H1 (cell line): ENCODE data around the gene RSBN1. TPM values are rescaled to one million over a fixed set of nuclear protein-coding genes. Genes with fewer than 3 reads are reported as not detected.

ENCODE experiments used
- CTCF ChIA-PET: fragments of 300-600 bp; sonication (Branson Sonifier 250); formaldehyde crosslinking; loops from one replicate; lab custom pipeline; 2021; ENCODE audit not compliant: partially characterized antibody; lab: Charles Lee
- POLR2A ChIA-PET: fragments of 300-600 bp; sonication (Branson Sonifier 250); formaldehyde crosslinking; loops from one replicate; lab custom pipeline; 2021; ENCODE audit warnings: inconsistent platforms; ENCODE audit not compliant: partially characterized antibody; lab: Charles Lee
- DNase-seq, 2 experiments: peaks; one replicate each; pipeline versions ENCODE4 v3.0.0 to v3.0.0-alpha.2; 2010 to 2022; ENCODE audit warnings: low spot score in 2 of 2, low read depth in 1 of 2, mixed read lengths in 1 of 2
- FAIRE-seq: peaks from 2 replicates; lab custom pipeline; 2011; peaks lifted over from hg19 to GRCh38; lab: Jason Lieb, UNC
- H2AFZ ChIP-seq: 2 replicates; pipeline ENCODE4 v1.8.1; 2012; ENCODE audit warnings: low read length, inconsistent platforms
- H2AK5ac ChIP-seq: 2 replicates; pipeline ENCODE4 v1.6.1; 2013; ENCODE audit warnings: low read depth, low read length
- H2BK120ac ChIP-seq: replicated peaks from 2 replicates; pipeline ENCODE3; 2013; ENCODE audit warnings: low read depth, low read length, inconsistent platforms
- H2BK12ac ChIP-seq: 2 replicates; pipeline ENCODE4 v1.6.1; 2013; ENCODE audit warnings: low read depth, low read length
- H2BK15ac ChIP-seq: 2 replicates; pipeline ENCODE4 v1.6.1; 2013; ENCODE audit warnings: low read length
- H2BK20ac ChIP-seq: 2 replicates; pipeline ENCODE4 v1.6.1; 2013; ENCODE audit warnings: low read length
- H2BK5ac ChIP-seq: 2 replicates; pipeline ENCODE4 v1.6.1; 2013; ENCODE audit warnings: low read depth, low read length
- H3K14ac ChIP-seq: 2 replicates; pipeline ENCODE4 v1.6.1; 2013; ENCODE audit warnings: inconsistent platforms; ENCODE audit not compliant: insufficient read length
- H3K18ac ChIP-seq: 2 replicates; pipeline ENCODE4 v1.6.1; 2013; ENCODE audit warnings: low read length; ENCODE audit errors: extremely low read depth
- H3K23ac ChIP-seq: 2 replicates; pipeline ENCODE4 v1.6.1; 2013; ENCODE audit warnings: inconsistent platforms; ENCODE audit not compliant: insufficient read length
- H3K23me2 ChIP-seq: 2 replicates; pipeline ENCODE4 v1.6.1; 2013; ENCODE audit warnings: low read depth, low read length
- H3K27ac ChIP-seq: 2 replicates; pipeline ENCODE4 v1.6.1; 2011; ENCODE audit warnings: low read depth, low read length, inconsistent platforms
- H3K27me3 ChIP-seq, 4 experiments: replicated peaks in 1 of 4; 1 replicate in 1 of 4; 2 replicates in 3 of 4; pipeline versions ENCODE4 v1.6.1 to v1.8.1; 2011 to 2013; ENCODE audit warnings: low read length in 3 of 4, mild to moderate bottlenecking in 3 of 4, inconsistent platforms in 2 of 4, mixed read lengths in 2 of 4, moderate library complexity in 1 of 4; ENCODE audit not compliant: control insufficient read depth in 3 of 4, insufficient read depth in 3 of 4; ENCODE audit errors: extremely low read depth in 1 of 4
- H3K36me3 ChIP-seq, 4 experiments: 2 replicates each; pipeline versions ENCODE4 v1.6.1 to v1.8.1; 2011 to 2013; ENCODE audit warnings: mild to moderate bottlenecking in 4 of 4, low read length in 3 of 4, moderate library complexity in 2 of 4, control low read depth in 1 of 4, inconsistent platforms in 1 of 4; ENCODE audit not compliant: insufficient read depth in 4 of 4, control insufficient read depth in 2 of 4
- H3K4ac ChIP-seq: replicated peaks from 2 replicates; pipeline ENCODE3; 2013; ENCODE audit warnings: low read length, low read depth, mixed read lengths, inconsistent platforms; ENCODE audit not compliant: insufficient read length
- H3K4me1 ChIP-seq, 4 experiments: replicated peaks in 1 of 4; 1 replicate in 1 of 4; 2 replicates in 3 of 4; pipeline versions ENCODE4 v1.6.1 to v1.8.1; 2011 to 2013; ENCODE audit warnings: low read length in 3 of 4, inconsistent platforms in 2 of 4, mixed read lengths in 1 of 4; ENCODE audit not compliant: insufficient read depth in 4 of 4, control insufficient read depth in 3 of 4
- H3K4me2 ChIP-seq, 2 experiments: 2 replicates each; pipeline versions ENCODE4 v1.6.1 to v1.8.1; 2011 to 2013; ENCODE audit warnings: low read depth in 2 of 2, low read length in 2 of 2, control low read depth in 1 of 2, inconsistent platforms in 1 of 2, mild to moderate bottlenecking in 1 of 2; ENCODE audit not compliant: insufficient read depth in 1 of 2
- H3K4me3 ChIP-seq, 4 experiments: fragments of 200-600, 300-600 bp in 1 of 4; sonication (generic), shearing (Covaris generic), sonication (Bioruptor Twin) in 1 of 4; 2 replicates each; pipeline versions ENCODE4 v1.5.1 to v1.8.1; 2011 to 2016; ENCODE audit warnings: low read length in 4 of 4, low read depth in 3 of 4, control low read depth in 2 of 4, inconsistent platforms in 2 of 4, mild to moderate bottlenecking in 2 of 4, mixed read lengths in 1 of 4, moderate library complexity in 1 of 4; ENCODE audit not compliant: insufficient read depth in 2 of 4; ENCODE audit errors: extremely low read depth in 1 of 4
- H3K56ac ChIP-seq: replicated peaks from 2 replicates; pipeline ENCODE3; 2013; ENCODE audit warnings: low read depth, mild to moderate bottlenecking, mixed read lengths, low read length, inconsistent platforms; ENCODE audit not compliant: insufficient read length
- H3K79me1 ChIP-seq: 2 replicates; pipeline ENCODE4 v1.6.1; 2013; ENCODE audit warnings: low read depth, low read length, control low read depth
- H3K79me2 ChIP-seq, 2 experiments: 2 replicates each; pipeline versions ENCODE4 v1.6.1 to v1.8.1; 2012 to 2013; ENCODE audit warnings: low read length in 2 of 2, mild to moderate bottlenecking in 2 of 2, inconsistent platforms in 1 of 2; ENCODE audit not compliant: insufficient read depth in 2 of 2, control insufficient read depth in 1 of 2
- H3K9ac ChIP-seq, 4 experiments: replicated peaks in 1 of 4; 1 replicate in 1 of 4; 2 replicates in 3 of 4; pipeline versions ENCODE4 v1.6.1 to v1.8.1; 2011 to 2013; ENCODE audit warnings: low read depth in 3 of 4, low read length in 3 of 4, control low read depth in 2 of 4, mild to moderate bottlenecking in 2 of 4, moderate library complexity in 2 of 4, inconsistent platforms in 1 of 4; ENCODE audit errors: extremely low read depth in 1 of 4
- H3K9me3 ChIP-seq, 2 experiments: 2 replicates each; pipeline versions ENCODE4 v1.6.1 to v1.8.1; 2012 to 2013; ENCODE audit warnings: mild to moderate bottlenecking in 2 of 2, moderate library complexity in 2 of 2, control low read depth in 1 of 2, inconsistent platforms in 1 of 2, low read depth in 1 of 2, low read length in 1 of 2, mixed read lengths in 1 of 2; ENCODE audit not compliant: insufficient read depth in 2 of 2
- H4K20me1 ChIP-seq, 2 experiments: replicated peaks in 1 of 2; 2 replicates each; pipeline versions ENCODE3 to v1.8.1; 2011 to 2013; ENCODE audit warnings: inconsistent platforms in 2 of 2, low read length in 2 of 2, mild to moderate bottlenecking in 1 of 2; ENCODE audit not compliant: insufficient read depth in 2 of 2, control insufficient read depth in 1 of 2
- H4K5ac ChIP-seq: 2 replicates; pipeline ENCODE4 v1.6.1; 2013; ENCODE audit warnings: low read length, low read depth, mixed read lengths, inconsistent platforms; ENCODE audit not compliant: insufficient read length
- H4K8ac ChIP-seq: 2 replicates; pipeline ENCODE4 v1.8.0; 2013; ENCODE audit warnings: mild to moderate bottlenecking, moderate library complexity, low read length, inconsistent platforms; ENCODE audit not compliant: insufficient read depth; ENCODE audit errors: extremely low read depth
- H4K91ac ChIP-seq: replicated peaks from 2 replicates; pipeline ENCODE3; 2013; ENCODE audit warnings: low read length, mixed read lengths, inconsistent platforms; ENCODE audit not compliant: insufficient read length
- NRF1 ChIP-seq: IDR thresholded peaks from 2 replicates; pipeline ENCODE4 v1.6.1; 2011; ENCODE audit warnings: mild to moderate bottlenecking, low read depth, low read length, improper control_type of control experiment
- WGBS, 2 experiments: shearing (Covaris generic) in 1 of 2; methylation state at CpG; one replicate each; pipeline versions ENCODE4 v1.1.6 to v1.1.7; 2013 to 2015; ENCODE audit warnings: low lambda C conversion rate in 2 of 2, mixed read lengths in 2 of 2, inconsistent platforms in 1 of 2, low coverage in 1 of 2, missing lambda C conversion rate in 1 of 2; ENCODE audit not compliant: insufficient replicate concordance in 2 of 2, insufficient coverage in 1 of 2, insufficient read length in 1 of 2; ENCODE audit errors: extremely low coverage in 1 of 2, missing lambda C conversion rate in 1 of 2; 5-methylcytosine and 5-hydroxymethylcytosine counted together
- polyA plus RNA-seq, 7 experiments: library from polyadenylated mRNA; depleted of rRNA in 3 of 7; stranded (reverse) in 5 of 7; unstranded in 2 of 7; fragments of >200 nt in 5 of 7; fragments of 200-250 nt in 2 of 7; gene quantifications; 1 replicate in 5 of 7; 2 replicates in 1 of 7; 4 replicates in 1 of 7; pipeline versions ENCODE4 v1.2.1 to v1.2.3, GENCODE V29; 2011 to 2013; ENCODE audit warnings: missing spikeins in 2 of 7, mixed read lengths in 2 of 7
- total RNA-seq: library from RNA; stranded (reverse); fragmentation: NEBNext Ultra II Directional; extraction: Animal tissue kit (Norgen Biotek cat#: 25700); gene quantifications from 2 replicates; pipeline ENCODE4 v1.2.1, GENCODE V29; 2021

RSBN1 gene
- total and polyA plus RNA-seq, 2 of the 8 experiments (the other 6 are each of a cell fraction or from before 2014, with no cell fraction given): 4.2 to 17.6 TPM

DNA sequence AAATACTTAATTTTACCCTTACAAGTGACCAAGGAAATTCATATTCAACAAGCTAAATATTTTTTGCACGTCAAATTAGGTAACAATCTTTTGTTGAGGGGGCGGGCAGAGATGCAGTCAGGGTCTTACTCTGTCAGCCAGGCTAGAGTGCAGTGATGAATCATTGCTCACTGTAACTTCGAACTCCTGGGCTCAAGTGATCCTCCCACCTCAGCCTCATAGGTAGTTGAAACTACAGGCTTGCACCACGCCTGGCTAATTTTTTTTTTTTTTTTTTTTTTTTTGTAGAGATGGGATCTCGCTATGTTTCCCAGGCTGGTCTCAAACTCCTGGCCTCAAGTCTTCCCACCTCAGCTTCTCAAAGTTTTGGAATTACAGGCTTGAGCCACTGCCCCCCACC, 79.5 kb downstream of the RSBN1 start:
- Histone ChIP-seq H3K4ac (no peak overlapping the region), H3K9ac (no peak overlapping the region), H3K23me2 (no peaks in the 10 kb centered on the region), H2BK20ac (no peak overlapping the region), H2BK12ac (no peak overlapping the region), H3K79me2 (no peaks in the 10 kb centered on the region), H3K27me3 (no peaks in the 10 kb centered on the region), H3K79me1 (no peaks in the 10 kb centered on the region), H4K91ac (no peak overlapping the region), H2BK5ac (no peak overlapping the region), H4K20me1 (no peaks in the 10 kb centered on the region), H3K18ac (no peak overlapping the region), H3K9me3 (no peaks in the 10 kb centered on the region), H3K4me2 (no peak overlapping the region), H2AFZ (no peak overlapping the region), H3K36me3 (peaks cover 0 to 8% (median 3%) of the 10 kb centered on the region in 4 experiments; a peak in 4 of 8 replicates), H3K4me3 (no peak overlapping the region), H3K23ac (no peak overlapping the region), H4K8ac (no peak overlapping the region), H2AK5ac (no peak overlapping the region), H3K4me1 (no peaks in the 10 kb centered on the region), H3K14ac (no peak overlapping the region), H2BK15ac (no peak overlapping the region), H2BK120ac (no peak overlapping the region), H3K56ac (no peak overlapping the region), H3K27ac (no peak overlapping the region), H4K5ac (no peak overlapping the region)
- ChIA-PET POLR2A (no interaction called here), CTCF (no interaction called here)
- no peak for DNase-seq
- FAIRE-seq: no peak
- WGBS, 2 experiments: 82% methylated on average over 4 of the region's 5 CpGs; no CpG with 5 or more reads in 1 of the 2 experiments
- no peak for TF ChIP-seq NRF1
